NOMO-1 treated with dmso at 0.1 percent for 144 hours (cell line): Measurements from ENCODE around the gene CLASP1.
"Not testable (repeated sequence)": the region's sequence is repeated elsewhere in the genome, so short reads cannot be mapped to it uniquely, and the experiment has no call there.

ENCODE experiments used
- DNase-seq: peaks from one replicate; lab custom pipeline; 2025; ENCODE audit not compliant: unreplicated experiment; lab: John Stamatoyannopoulos, UW

The CLASP1 gene

GRCh38 chr2:121334581-121335293 is 314.5 kb downstream of the CLASP1 start:
- no peak for DNase-seq

GRCh38 chr2:121333834-121334558 is 315.3 kb downstream of the CLASP1 start:
- DNase-seq: no peak

- DNase-seq: no peak
These were observed 316.0 kb downstream of the CLASP1 start for GRCh38 chr2:121333231-121333630.

DNA sequence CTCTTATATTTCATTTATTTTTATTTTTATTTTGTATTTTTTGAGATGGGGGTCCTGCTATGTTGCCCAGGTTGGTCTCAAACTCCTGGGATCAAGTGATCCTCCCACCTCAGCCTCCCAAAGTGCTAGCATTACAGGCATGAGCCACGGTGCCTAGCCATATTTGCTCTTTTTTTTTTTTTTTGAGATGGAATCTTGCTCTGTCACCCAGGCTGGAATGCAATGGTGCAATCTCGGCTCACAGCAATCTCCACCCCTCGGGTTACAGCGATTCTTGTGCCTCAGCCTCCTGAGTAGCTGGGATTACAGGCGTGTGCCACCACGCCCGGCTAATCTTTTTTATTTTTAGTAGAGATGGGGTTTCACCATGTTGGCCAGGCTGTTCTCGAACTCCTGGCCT is 317.9 kb downstream of the CLASP1 start:
- DNase-seq: not testable (repeated sequence)

- no peak for DNase-seq
These were observed 318.3 kb downstream of the CLASP1 start for GRCh38 chr2:121330921-121331320.

GRCh38 chr2:121329786-121330185 is 319.5 kb downstream of the CLASP1 start:
- DNase-seq: no peak

GRCh38 chr2:121326628-121327027 is 322.6 kb downstream of the CLASP1 start:
- no peak for DNase-seq

- DNase-seq: no peak
These were observed 324.7 kb downstream of the CLASP1 start for GRCh38 chr2:121324601-121325000.

- DNase-seq: no peak
These were observed 327.8 kb downstream of the CLASP1 start for GRCh38 chr2:121321476-121321875.

GRCh38 chr2:121319941-121320340 is 329.3 kb downstream of the CLASP1 start:
- DNase-seq: no peak

DNA sequence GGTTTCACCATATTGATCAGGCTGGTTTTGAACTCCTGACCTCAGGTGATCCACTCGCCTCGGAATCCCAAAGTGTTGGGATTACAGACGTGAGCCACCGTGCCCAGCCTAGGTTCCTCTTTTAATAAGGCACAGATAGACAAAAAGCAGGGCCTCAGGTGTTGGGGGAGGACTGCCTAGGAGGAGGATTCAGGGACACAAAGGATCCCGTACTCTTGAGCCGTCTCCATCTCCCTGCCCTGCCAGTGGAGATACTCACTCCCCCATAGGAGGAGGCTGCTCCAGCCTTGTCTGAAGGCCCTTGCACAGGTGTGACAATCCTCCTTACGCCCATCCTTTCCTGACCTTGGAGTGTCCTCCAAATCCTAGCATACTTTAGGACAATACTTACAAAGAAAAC is 332.3 kb downstream of the CLASP1 start:
- no peak for DNase-seq

GRCh38 chr2:121313701-121314100 is 335.6 kb downstream of the CLASP1 start:
- DNase-seq: not testable (repeated sequence)

DNA sequence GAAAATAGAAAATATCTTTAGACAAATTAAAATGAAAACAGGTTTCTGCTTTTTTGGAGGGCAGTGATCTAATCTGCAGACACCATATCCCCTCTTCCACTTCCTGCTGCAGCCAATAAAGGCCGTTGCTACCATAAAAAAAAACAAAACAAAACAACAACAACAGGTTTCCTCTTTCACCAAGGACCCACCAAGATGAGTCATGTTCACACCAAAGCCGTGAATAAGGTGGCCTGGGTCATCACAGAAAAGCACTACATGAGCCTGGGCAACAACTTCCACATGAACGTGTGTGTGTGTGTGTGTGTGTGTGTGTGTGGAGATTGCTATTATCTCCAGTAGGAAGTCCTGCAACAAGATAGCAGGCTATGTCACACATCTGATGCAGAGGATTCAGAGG is 339.5 kb downstream of the CLASP1 start:
- DNase-seq: no peak

DNA sequence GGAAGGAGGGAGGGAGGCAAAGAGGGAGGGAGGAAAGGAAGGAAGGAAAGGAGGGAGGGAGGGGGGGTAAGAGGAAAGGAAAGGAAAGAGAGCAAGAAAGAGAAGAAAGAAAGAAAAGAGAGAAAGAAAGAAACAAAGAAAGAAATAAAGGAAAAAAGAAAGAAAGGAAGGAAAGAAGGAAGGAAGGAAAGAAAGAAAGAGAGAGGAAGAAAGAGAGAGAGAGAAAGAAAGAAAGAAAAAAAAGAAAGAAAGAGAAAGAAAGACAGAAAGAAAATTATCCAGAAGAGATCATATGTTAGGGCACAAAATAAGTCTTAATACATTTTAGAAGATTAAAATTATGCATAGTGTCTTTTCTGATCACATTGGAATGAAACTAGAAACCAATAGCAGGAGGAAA is 339.9 kb downstream of the CLASP1 start:
- no peak for DNase-seq

- DNase-seq: no peak
These were observed 342.2 kb downstream of the CLASP1 start for GRCh38 chr2:121307048-121307447.

DNA sequence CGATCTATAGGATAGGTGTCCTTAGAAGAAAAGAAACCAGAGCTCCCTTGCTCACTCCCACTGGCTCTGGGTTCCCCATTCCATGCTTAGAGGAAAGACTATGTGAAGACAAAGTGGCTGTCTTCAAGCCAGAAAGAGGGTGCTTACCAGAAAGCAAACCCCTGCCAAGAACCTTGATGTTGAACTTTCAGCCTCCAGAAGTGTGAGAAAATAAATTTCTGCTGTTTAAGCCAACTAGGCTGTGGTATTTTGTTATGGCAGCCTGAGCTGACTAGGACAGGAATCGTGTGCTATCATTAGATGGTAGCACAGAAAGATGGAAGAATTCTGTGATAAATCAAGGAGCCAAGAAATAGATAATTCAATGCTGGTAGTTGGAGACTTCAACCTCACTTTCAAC is 344.3 kb downstream of the CLASP1 start:
- DNase-seq: no peak

DNA sequence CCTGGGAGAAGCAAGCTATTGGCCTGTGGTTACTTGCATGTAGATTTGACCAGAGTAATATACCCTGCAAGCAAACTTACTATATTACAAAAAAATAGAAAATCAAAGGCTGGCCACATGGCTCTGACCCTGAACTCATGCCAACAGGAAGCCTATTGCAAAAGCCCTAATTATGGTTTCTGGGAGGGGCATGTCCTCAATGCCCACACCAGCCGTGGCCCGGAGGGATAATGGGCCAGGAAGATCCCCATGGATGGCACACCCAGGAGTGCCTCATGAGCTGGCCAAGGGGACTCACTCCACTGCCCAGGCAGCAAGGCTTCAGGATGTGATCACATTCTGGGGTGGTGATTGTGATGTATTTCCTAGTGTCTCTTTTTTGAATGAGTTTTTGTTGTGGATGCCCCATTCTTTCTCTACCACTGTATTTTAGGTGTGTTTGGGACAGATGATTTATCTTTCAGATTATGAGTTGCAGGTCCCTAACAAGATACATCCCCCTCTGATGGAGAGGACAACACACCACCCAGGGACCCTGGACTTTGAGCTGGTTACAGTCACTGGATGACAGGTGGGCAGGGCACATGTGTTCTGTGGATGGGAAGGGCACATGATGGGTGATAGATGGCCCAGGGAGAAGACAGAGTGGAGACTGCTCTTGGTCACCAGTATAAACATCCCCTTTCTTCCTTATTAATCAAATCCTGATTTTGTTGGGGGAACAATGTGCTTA is 345.6 kb downstream of the CLASP1 start:
- DNase-seq: peak; percentile 21

DNA sequence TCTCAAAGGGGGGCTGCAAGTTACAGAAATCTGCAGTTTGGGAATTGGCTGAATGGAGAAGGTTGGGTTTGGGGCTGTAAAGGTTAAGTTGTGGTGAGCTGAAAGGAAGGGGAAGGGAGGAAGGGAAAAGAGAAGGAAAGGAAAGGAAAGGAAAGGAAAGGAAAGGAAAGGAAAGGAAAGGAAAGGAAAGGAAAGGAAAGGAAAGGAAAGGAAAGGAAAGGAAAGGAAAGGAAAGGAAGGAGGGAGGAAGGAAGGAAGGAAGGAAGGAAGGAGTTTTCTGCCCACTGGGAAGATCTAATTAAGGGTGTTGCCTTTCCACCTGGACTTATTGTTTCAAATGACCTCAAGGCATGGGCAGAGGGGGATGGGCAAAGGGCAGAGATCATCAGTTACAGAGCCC is 348.1 kb downstream of the CLASP1 start:
- DNase-seq: not testable (repeated sequence)

DNA sequence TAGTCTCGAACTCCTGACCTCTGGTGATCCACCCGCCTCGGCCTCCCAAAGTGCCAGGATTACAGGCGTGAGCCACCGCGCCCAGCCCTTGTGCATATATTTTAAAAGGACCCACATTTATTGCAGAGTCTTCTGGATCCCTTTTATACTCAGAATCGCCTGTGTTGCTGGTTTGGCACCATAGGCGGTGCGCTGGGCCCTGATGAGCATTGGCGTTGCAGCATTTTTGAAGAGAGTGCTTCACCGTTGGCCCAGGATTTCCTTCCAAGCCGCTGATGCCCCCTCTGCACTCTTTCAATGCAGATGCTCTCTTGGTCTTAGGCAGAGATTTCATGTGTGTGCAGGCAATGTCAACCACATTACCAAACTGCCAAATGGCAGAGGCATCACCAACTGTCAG is 350.8 kb downstream of the CLASP1 start:
- DNase-seq: no peak

GRCh38 chr2:121297866-121298265 is 351.4 kb downstream of the CLASP1 start:
- DNase-seq: not testable (repeated sequence)

DNA sequence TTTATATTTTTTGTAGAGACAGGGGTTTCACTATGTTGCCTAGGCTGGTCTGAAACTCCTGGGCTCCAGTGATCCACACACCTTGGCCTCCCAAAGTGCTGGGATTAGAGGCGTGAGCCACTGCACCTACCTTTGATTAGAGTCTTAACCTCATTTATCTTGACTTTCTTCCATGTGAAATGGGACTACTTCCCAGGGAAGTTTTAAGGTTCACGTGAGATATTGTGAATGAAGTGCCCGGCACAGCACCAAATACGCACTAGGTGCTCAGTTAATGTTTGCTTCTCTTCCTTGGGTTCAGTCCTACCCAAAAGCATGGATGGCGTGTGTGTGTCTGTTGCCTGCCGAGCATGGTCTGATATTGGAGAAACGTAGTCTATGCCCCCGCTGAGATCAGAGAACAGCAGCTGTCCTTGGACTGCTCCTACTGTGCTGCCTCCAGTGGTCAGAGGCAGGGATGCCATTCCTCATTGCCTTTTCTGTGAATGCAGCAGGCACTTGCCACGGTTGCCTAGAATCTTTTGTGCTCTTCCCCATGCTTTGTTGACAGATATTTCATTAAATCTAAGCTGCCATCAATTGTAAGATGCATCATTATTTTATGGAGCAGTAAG is 351.9 kb downstream of the CLASP1 start:
- DNase-seq: no peak
